ENCODE measurements around the gene ZNF804A.

GRCh38 chr2:184756885-184757284 lies 158.6 kb downstream of the ZNF804A start:
- TF ChIP-seq EZH2 (IDR thresholded peaks at IDR 0.05; ENCODE audit: insufficient read depth, poor library complexity, severe bottlenecking): no peak
- no peak for TF ChIP-seq EZH2phosphoT487 (IDR thresholded peaks at IDR 0.05; ENCODE audit: insufficient read depth, low read depth)

Measured in GM23248 (cell line).